ENCODE results near the gene PPP1R3C. TPM values are rescaled to one million over a fixed set of nuclear protein-coding genes. Genes with fewer than 3 reads are reported as not detected.

Gene PPP1R3C
- total RNA-seq, 1 donor from 2014 or later: 6.4 TPM

DNA sequence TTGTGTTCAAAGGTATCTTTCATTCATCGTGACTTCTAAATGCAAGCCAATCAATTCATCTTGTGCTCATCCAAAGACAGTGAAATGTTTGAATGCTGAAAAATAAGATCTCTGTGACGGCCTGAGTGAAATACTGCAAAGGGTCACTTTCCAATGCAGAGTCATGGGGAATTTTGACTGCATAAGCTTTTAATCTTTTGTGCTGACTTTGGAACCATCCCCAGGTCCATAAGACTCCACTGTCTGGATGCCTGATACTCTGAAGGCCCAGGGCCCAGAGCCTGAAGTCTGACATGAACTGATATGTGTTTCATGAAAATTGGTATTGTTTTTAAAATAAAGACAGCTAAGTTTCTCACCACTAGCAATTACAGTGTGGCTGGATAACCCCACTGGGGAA is 39.0 kb downstream of the PPP1R3C start:
- Mint-ChIP-seq H3K4me3 (no peak overlapping the region), H3K9me3 (no peaks in the 10 kb centered on the region), H3K27me3 (ENCODE audit: insufficient read depth, low read depth) (peaks cover 2% of the 10 kb centered on the region), H3K36me3 (no peaks in the 10 kb centered on the region), H3K27ac (no peak overlapping the region), H3K4me1 (no peaks in the 10 kb centered on the region)
- Histone ChIP-seq H2AFZ (replicated peaks) (no peak overlapping the region), H3F3A (ENCODE audit: low read depth) (no peaks in the 10 kb centered on the region), H3K4me2 (no peak overlapping the region), H3K27me3 (no peaks in the 10 kb centered on the region), H3K4me1 (no peaks in the 10 kb centered on the region), H3K9ac (no peak overlapping the region), H4K20me1 (ENCODE audit: low read depth) (no peaks in the 10 kb centered on the region), H3K27ac (no peak overlapping the region), H3K36me3 (no peaks in the 10 kb centered on the region), H3K9me3 (ENCODE audit: low read depth) (no peaks in the 10 kb centered on the region), H3K4me3 (no peak overlapping the region), H3K79me2 (ENCODE audit: low read depth) (no peaks in the 10 kb centered on the region)
- TF ChIP-seq CTCF (IDR thresholded peaks at IDR 0.05) (no peak), EZH2phosphoT487 (IDR thresholded peaks at IDR 0.05) (no peak), EZH2 (IDR thresholded peaks at IDR 0.05) (no peak)
- DNase-seq (ENCODE audit: low spot score): no peak

GRCh38 chr10:91593366-91593765 is 39.5 kb downstream of the PPP1R3C start:
- DNase-seq (ENCODE audit: low spot score): no peak
- no peak overlapping the region for H3K4me3 Mint-ChIP-seq
- no peaks in the 10 kb centered on the region for H3K4me1 Mint-ChIP-seq
- Histone ChIP-seq H2AFZ (replicated peaks) (no peak overlapping the region), H3K4me3 (no peak overlapping the region), H3K4me1 (no peaks in the 10 kb centered on the region), H3K27me3 (no peaks in the 10 kb centered on the region), H4K20me1 (ENCODE audit: low read depth) (no peaks in the 10 kb centered on the region), H3K9me3 (ENCODE audit: low read depth) (no peaks in the 10 kb centered on the region), H3K4me2 (no peak overlapping the region), H3K27ac (no peak overlapping the region), H3K36me3 (no peaks in the 10 kb centered on the region), H3F3A (ENCODE audit: low read depth) (no peaks in the 10 kb centered on the region), H3K9ac (no peak overlapping the region), H3K79me2 (ENCODE audit: low read depth) (no peaks in the 10 kb centered on the region)
- no peaks in the 10 kb centered on the region for H3K36me3 Mint-ChIP-seq
- H3K27ac Mint-ChIP-seq: no peak overlapping the region
- peaks cover 2% of the 10 kb centered on the region for H3K27me3 Mint-ChIP-seq (ENCODE audit: insufficient read depth, low read depth)
- TF ChIP-seq CTCF (IDR thresholded peaks at IDR 0.05) (no peak), EZH2 (IDR thresholded peaks at IDR 0.05) (no peak), EZH2phosphoT487 (IDR thresholded peaks at IDR 0.05) (no peak)
- H3K9me3 Mint-ChIP-seq: no peaks in the 10 kb centered on the region

DNA sequence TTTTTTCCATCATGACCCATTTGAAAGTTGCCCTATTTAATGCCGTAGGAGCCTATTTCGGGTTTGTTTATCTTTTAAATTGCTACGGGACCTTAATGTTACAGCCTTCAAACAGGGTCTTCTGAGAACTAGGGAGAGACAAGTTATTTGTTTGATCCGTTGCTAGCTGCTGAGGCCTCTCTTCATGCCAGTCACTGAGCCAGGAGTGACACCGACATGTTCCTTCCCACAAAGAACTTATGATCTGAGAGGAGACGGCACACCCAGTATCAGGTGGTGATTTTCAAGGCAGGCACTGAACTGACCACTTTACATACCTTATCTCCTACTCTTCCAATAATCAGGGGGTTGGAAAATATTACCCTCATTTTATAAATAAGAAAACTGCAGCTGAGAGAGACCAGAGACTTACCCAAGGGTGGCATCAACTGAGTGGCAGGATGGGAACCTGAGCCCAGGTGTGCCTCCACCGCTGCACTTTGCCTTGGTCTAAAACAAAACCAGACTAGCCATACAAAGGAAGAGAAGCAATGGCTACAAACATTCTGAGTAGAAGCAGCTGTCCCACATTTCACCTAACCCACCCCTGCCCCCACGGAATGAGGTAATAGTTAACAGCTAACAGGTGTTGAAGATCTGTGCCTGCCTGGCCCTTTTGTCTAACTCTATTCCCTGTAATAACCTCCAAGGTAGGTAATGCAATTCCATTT is 40.5 kb downstream of the PPP1R3C start:
- no peaks in the 10 kb centered on the region for H3K36me3 Mint-ChIP-seq
- Histone ChIP-seq H3K4me2 (no peak overlapping the region), H2AFZ (replicated peaks) (no peak overlapping the region), H3K36me3 (no peaks in the 10 kb centered on the region), H3K9ac (no peak overlapping the region), H3K27ac (no peak overlapping the region), H3K4me1 (no peaks in the 10 kb centered on the region), H3K27me3 (no peaks in the 10 kb centered on the region), H3K4me3 (no peak overlapping the region), H3K9me3 (ENCODE audit: low read depth) (no peaks in the 10 kb centered on the region), H4K20me1 (ENCODE audit: low read depth) (no peaks in the 10 kb centered on the region), H3F3A (ENCODE audit: low read depth) (no peaks in the 10 kb centered on the region), H3K79me2 (ENCODE audit: low read depth) (no peaks in the 10 kb centered on the region)
- no peak for TF ChIP-seq CTCF (IDR thresholded peaks at IDR 0.05)
- H3K9me3 Mint-ChIP-seq: no peaks in the 10 kb centered on the region
- no peaks in the 10 kb centered on the region for H3K4me1 Mint-ChIP-seq
- no peak overlapping the region for H3K4me3 Mint-ChIP-seq
- no peak overlapping the region for H3K27ac Mint-ChIP-seq
- H3K27me3 Mint-ChIP-seq (ENCODE audit: insufficient read depth, low read depth): peaks cover 2% of the 10 kb centered on the region
- DNase-seq (ENCODE audit: low spot score): no peak
